Immature natural killer cell (primary cell): ENCODE measurements around the gene TMEM114. TPM values are rescaled to one million over a fixed set of nuclear protein-coding genes. Genes with fewer than 3 reads are reported as not detected.
"Not testable (repeated sequence)": the region's sequence is repeated elsewhere in the genome, so short reads cannot be mapped to it uniquely, and the experiment has no call there.

Experiments used
- DNase-seq, 3 donors: peaks; one replicate each; pipeline ENCODE4 v3.0.0; 2022; ENCODE audit warnings: mixed read lengths in 1 of 3
- H3K27ac Mint-ChIP-seq, 6 donors: one replicate each; pipeline ENCODE4 v1.8.0; 2020; ENCODE audit warnings: mixed read lengths in 6 of 6, mild to moderate bottlenecking in 5 of 6, inconsistent platforms in 4 of 6, moderate library complexity in 3 of 6
- H3K27me3 Mint-ChIP-seq, 3 donors: one replicate each; pipeline ENCODE4 v1.8.0; 2020 to 2021; ENCODE audit warnings: low read depth in 3 of 3, mild to moderate bottlenecking in 3 of 3, mixed read lengths in 3 of 3, moderate library complexity in 3 of 3, inconsistent platforms in 1 of 3
- H3K36me3 Mint-ChIP-seq, 3 donors: one replicate each; pipeline ENCODE4 v1.8.0; 2020; ENCODE audit warnings: mixed read lengths in 3 of 3, inconsistent platforms in 2 of 3, mild to moderate bottlenecking in 2 of 3
- H3K4me1 Mint-ChIP-seq, 2 donors: one replicate each; pipeline ENCODE4 v1.8.0; 2020; ENCODE audit warnings: inconsistent platforms in 2 of 2, mild to moderate bottlenecking in 2 of 2, mixed read lengths in 2 of 2, moderate library complexity in 1 of 2
- H3K4me3 Mint-ChIP-seq, 5 donors: one replicate each; pipeline ENCODE4 v1.8.0; 2020; ENCODE audit warnings: mild to moderate bottlenecking in 5 of 5, mixed read lengths in 5 of 5, inconsistent platforms in 3 of 5, moderate library complexity in 3 of 5
- H3K9me3 Mint-ChIP-seq, 6 donors: one replicate each; pipeline ENCODE4 v1.8.0; 2020; ENCODE audit warnings: mild to moderate bottlenecking in 6 of 6, mixed read lengths in 6 of 6, inconsistent platforms in 4 of 6, moderate library complexity in 3 of 6
- polyA plus RNA-seq, 3 donors: library from polyadenylated mRNA; unstranded; fragments of 300-500 nt; fragmentation: Illumina TruSeq; gene quantifications; one replicate each; pipeline ENCODE4 v1.2.3, GENCODE V29; 2021

Gene TMEM114
- polyA plus RNA-seq, 3 donors from 2014 or later = not detected

DNA sequence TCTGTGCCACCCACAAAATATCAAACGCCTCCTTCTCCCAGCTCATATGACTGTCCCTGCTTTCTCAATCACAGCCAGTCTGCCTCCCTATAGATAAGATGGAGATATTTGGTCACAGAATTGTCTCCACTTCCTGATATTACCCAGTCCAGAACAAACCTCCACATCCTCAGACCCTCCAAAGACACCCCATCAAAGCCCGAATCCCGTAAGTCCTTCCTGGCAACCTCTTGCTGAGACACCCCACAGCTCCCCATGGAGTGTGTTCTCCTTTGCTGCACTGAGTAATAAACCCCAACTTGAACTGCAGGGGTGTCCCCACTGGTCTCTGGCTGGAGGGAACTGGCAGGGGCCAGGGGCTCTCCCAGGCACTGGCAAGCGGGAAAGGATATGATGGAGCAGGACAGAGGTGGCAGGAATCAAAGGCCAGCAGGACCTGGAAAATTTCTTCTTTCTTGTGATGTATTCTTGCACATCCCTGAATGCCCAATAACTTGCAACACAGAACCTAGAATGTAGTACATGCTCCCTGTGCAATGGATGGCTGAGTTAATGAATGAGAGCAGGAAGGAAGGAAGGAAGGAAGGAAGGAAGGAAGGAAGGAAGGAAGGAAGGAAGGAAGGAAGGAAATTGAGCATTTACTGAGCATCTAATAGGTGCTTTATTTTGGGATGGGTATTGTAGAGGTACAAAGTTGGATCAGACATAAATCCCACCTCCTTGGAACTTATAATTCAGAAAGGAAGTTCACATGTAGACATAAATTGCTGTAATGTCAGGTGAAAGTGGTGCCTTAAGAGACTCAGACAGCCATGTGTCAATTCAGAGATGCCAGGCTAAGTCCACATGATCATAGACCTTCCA, 13.9 kb downstream of the TMEM114 start:
- no peak for DNase-seq
- H3K27ac Mint-ChIP-seq = no peak overlapping the region
- peaks cover 4 to 9% (median 9%) of the 10 kb centered on the region in 3 donors for H3K27me3 Mint-ChIP-seq
- H3K9me3 Mint-ChIP-seq = no peaks in the 10 kb centered on the region
- H3K4me3 Mint-ChIP-seq = no peak overlapping the region
- no peaks in the 10 kb centered on the region for H3K4me1 Mint-ChIP-seq
- no peaks in the 10 kb centered on the region for H3K36me3 Mint-ChIP-seq

- Mint-ChIP-seq H3K27me3 (peaks cover 4 to 11% (median 9%) of the 10 kb centered on the region in 3 donors), H3K4me3 (no peak overlapping the region), H3K4me1 (no peaks in the 10 kb centered on the region), H3K9me3 (no peaks in the 10 kb centered on the region), H3K36me3 (no peaks in the 10 kb centered on the region), H3K27ac (no peak overlapping the region)
- DNase-seq = no peak
Observed at GRCh38 chr16:8575399-8575798, 14.9 kb downstream of the TMEM114 start.

- H3K4me3 Mint-ChIP-seq = no peak overlapping the region
- peaks cover under 1 to 3% of the 10 kb centered on the region in 2 donors for H3K4me1 Mint-ChIP-seq
- no peak for DNase-seq
- H3K27ac Mint-ChIP-seq = no peak overlapping the region
- no peaks in the 10 kb centered on the region for H3K9me3 Mint-ChIP-seq
- peaks cover 3 to 9% (median 8%) of the 10 kb centered on the region in 3 donors for H3K27me3 Mint-ChIP-seq
- no peaks in the 10 kb centered on the region for H3K36me3 Mint-ChIP-seq
Observed at GRCh38 chr16:8572919-8573724, 17.2 kb downstream of the TMEM114 start.

DNA sequence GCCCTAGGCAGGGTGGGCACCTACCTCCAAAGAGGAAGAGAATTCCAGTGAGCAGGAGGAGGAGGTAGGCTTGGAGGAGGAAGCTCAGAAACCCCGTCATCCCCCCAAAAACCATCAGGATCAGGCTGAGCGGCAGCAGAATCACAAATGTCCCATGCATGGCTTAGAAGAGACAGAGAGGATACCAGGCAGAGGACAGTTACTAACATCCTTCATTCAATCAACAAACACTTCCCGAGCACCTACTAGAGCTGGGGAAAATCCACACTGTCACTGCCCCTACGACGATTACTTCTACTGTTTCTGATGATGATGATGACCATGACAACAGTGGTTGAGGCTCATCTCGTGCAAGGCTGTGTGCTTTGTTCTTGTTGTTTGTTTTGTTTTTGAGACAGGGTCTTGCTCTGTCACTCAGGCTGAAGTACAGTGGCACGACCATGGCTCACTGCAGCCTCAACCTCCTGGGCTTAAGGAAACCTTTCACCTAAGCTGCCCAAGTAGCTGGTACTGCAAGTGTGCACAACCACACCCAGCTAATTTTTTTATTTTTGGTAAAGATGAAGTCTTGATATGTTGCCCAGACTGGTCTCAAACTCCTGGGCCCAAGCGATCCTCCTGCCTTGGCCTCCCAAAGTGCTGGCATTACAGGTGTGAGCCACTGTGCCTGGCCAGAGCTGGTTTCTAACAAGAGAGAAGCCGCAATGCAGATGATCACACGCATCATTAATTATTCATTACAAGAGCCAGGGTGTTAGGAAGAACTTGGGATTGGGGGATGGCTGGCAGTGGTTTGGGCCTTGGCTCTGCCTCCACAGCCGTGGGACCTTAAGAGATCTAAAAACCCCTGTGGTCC, 18.0 kb downstream of the TMEM114 start:
- Mint-ChIP-seq H3K4me3 (no peak overlapping the region), H3K9me3 (no peaks in the 10 kb centered on the region), H3K27me3 (peaks cover 3 to 11% (median 6%) of the 10 kb centered on the region in 3 donors), H3K36me3 (no peaks in the 10 kb centered on the region), H3K27ac (no peak overlapping the region), H3K4me1 (peaks cover 7 to 8% of the 10 kb centered on the region in 2 donors)
- no peak for DNase-seq

- no peaks in the 10 kb centered on the region for H3K9me3 Mint-ChIP-seq
- peaks cover 7 to 8% of the 10 kb centered on the region in 2 donors for H3K4me1 Mint-ChIP-seq
- H3K4me3 Mint-ChIP-seq = no peak overlapping the region
- DNase-seq = no peak
- no peak overlapping the region for H3K27ac Mint-ChIP-seq
- H3K36me3 Mint-ChIP-seq = no peaks in the 10 kb centered on the region
- peaks cover under 1 to 17% (median 4%) of the 10 kb centered on the region in 3 donors for H3K27me3 Mint-ChIP-seq
Observed at GRCh38 chr16:8571061-8571596, 19.2 kb downstream of the TMEM114 start.

- not testable (repeated sequence) for H3K36me3 Mint-ChIP-seq, H3K4me3 Mint-ChIP-seq, H3K9me3 Mint-ChIP-seq, H3K4me1 Mint-ChIP-seq, DNase-seq, H3K27ac Mint-ChIP-seq
- peaks cover 0 to 17% (median 3%) of the 10 kb centered on the region in 3 donors for H3K27me3 Mint-ChIP-seq
Observed at GRCh38 chr16:8570393-8570792, 19.9 kb downstream of the TMEM114 start.

- Mint-ChIP-seq H3K9me3 (no peaks in the 10 kb centered on the region), H3K4me1 (peaks cover 7 to 8% of the 10 kb centered on the region in 2 donors), H3K36me3 (no peaks in the 10 kb centered on the region), H3K27me3 (peaks cover 0 to 17% (median 3%) of the 10 kb centered on the region in 3 donors), H3K27ac (no peak overlapping the region), H3K4me3 (no peak overlapping the region)
- DNase-seq = no peak
Observed at GRCh38 chr16:8569650-8570346, 20.5 kb downstream of the TMEM114 start.

GRCh38 chr16:8568231-8568617, 22.1 kb downstream of the TMEM114 start:
- no peak for DNase-seq
- Mint-ChIP-seq H3K4me3 (no peak overlapping the region), H3K27ac (peak overlapping the region in 2 of 6 donors; percentile 30 to 48), H3K36me3 (no peaks in the 10 kb centered on the region), H3K27me3 (peaks cover 0 to 16% (median 3%) of the 10 kb centered on the region in 3 donors), H3K9me3 (no peaks in the 10 kb centered on the region), H3K4me1 (peaks cover 7 to 8% of the 10 kb centered on the region in 2 donors)

DNA sequence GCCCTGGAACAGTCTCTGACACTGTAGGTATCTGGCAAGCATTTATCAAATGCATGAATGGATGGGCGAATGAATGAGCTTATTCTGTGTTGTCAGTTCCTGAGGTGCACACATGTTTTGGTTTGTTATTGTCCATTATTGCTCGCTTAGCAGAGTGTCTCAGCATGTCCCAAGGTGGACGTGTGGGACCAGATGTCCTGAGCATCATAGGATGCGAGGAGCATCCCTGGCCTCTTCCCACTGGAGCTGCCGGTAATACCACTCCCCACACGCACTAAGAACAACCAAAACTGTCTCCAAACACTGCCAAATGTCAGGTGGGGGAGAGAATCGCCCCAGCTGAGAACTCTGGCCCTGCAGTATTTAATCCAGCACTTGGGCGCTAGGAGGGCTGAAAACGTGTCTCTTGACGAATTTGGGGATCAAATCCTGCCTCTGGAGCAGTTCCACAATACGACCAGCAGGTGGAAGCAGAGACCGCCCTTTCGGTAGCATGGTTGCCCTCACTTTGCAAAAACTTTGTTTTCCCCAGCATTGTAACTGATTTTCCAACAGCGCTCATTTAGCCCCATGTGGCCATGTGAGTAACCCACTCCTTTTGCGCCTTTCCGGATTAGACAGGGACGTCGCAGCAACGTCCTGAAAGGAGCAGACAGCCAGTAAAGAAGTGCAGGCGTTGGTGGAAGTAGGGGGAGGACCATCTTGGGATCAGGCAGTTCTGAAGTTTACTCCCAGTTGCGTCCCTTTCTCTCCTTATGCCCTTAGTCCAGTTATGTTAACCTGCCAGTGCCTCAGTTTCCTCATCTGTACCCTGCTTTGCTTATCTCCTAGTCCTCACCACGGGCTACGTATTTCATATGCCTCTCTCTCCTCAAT, 22.7 kb downstream of the TMEM114 start:
- no peak overlapping the region for H3K4me3 Mint-ChIP-seq
- H3K36me3 Mint-ChIP-seq = no peaks in the 10 kb centered on the region
- peaks cover 0 to 10% (median 3%) of the 10 kb centered on the region in 3 donors for H3K27me3 Mint-ChIP-seq
- peak; percentile 60 to 75 (median 68) for DNase-seq
- peaks cover 7 to 8% of the 10 kb centered on the region in 2 donors for H3K4me1 Mint-ChIP-seq
- H3K9me3 Mint-ChIP-seq = no peaks in the 10 kb centered on the region
- peak overlapping the region in 2 of 6 donors; percentile 30 to 48 for H3K27ac Mint-ChIP-seq

- Mint-ChIP-seq H3K36me3 (no peaks in the 10 kb centered on the region), H3K9me3 (no peaks in the 10 kb centered on the region), H3K27ac (no peak overlapping the region), H3K27me3 (peaks cover 0 to 8% (median 0%) of the 10 kb centered on the region in 3 donors), H3K4me1 (peaks cover 7 to 8% of the 10 kb centered on the region in 2 donors), H3K4me3 (no peak overlapping the region)
- no peak for DNase-seq
Observed at GRCh38 chr16:8565498-8565897, 24.8 kb downstream of the TMEM114 start.

DNA sequence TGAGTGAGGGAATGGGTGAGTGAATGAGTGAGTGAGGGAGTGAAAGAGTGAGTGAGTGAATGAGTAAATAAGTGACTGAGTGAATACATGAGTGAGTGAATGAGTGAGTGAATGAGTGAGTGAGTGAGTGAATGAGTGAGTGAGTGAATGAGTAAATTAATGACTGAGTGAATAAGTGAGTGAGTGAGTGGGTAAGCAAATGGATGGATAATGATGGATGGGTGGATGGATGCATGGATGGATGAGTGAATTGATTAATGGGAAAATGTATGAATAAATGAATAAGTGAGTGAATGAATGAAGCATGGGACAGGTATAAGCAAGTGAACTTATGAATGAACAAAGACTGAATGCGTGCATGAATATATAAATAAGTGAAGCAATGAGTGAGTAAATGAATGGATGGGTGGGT, 25.4 kb downstream of the TMEM114 start:
- H3K9me3 Mint-ChIP-seq = no peaks in the 10 kb centered on the region
- peaks cover 7 to 8% of the 10 kb centered on the region in 2 donors for H3K4me1 Mint-ChIP-seq
- H3K27ac Mint-ChIP-seq = no peak overlapping the region
- H3K27me3 Mint-ChIP-seq = peaks cover 0 to 8% (median 0%) of the 10 kb centered on the region in 3 donors
- DNase-seq = no peak
- no peak overlapping the region for H3K4me3 Mint-ChIP-seq
- no peaks in the 10 kb centered on the region for H3K36me3 Mint-ChIP-seq

GRCh38 chr16:8563944-8564540, 26.3 kb downstream of the TMEM114 start:
- DNase-seq, H3K27me3 Mint-ChIP-seq, H3K36me3 Mint-ChIP-seq, H3K9me3 Mint-ChIP-seq, H3K4me1 Mint-ChIP-seq, H3K27ac Mint-ChIP-seq, H3K4me3 Mint-ChIP-seq: not testable (repeated sequence)
